ENCODE results near the gene RAI14. TPM values are rescaled to one million over a fixed set of nuclear protein-coding genes. Genes with fewer than 3 reads are reported as not detected.

RAI14 gene
- total RNA-seq, 6 experiments from 2014 or later: 256 to 360 (median 323) TPM

GRCh38 chr5:34817558-34818351 is 161.6 kb downstream of the RAI14 start:
- Mint-ChIP-seq H3K4me1 (ENCODE audit: low read depth) (peaks cover 34% of the 10 kb centered on the region), H3K36me3 (ENCODE audit: low read depth) (peaks cover 37% of the 10 kb centered on the region), H3K27me3 (ENCODE audit: insufficient read depth) (no peaks in the 10 kb centered on the region), H3K4me3 (no peak overlapping the region), H3K27ac (peak overlapping the region; percentile 63), H3K9me3 (no peaks in the 10 kb centered on the region)
- TF ChIP-seq CTCF (IDR thresholded peaks at IDR 0.05): no peak
- peak; percentile 39 for DNase-seq

GRCh38 chr5:34818717-34819116 is 162.6 kb downstream of the RAI14 start:
- Mint-ChIP-seq H3K9me3 (no peaks in the 10 kb centered on the region), H3K4me3 (no peak overlapping the region), H3K27ac (no peak overlapping the region), H3K36me3 (ENCODE audit: low read depth) (peaks cover 37% of the 10 kb centered on the region), H3K4me1 (ENCODE audit: low read depth) (peaks cover 24% of the 10 kb centered on the region), H3K27me3 (ENCODE audit: insufficient read depth) (peaks cover 4% of the 10 kb centered on the region)
- DNase-seq: no peak
- no peak for TF ChIP-seq CTCF (IDR thresholded peaks at IDR 0.05)

- Mint-ChIP-seq H3K9me3 (no peaks in the 10 kb centered on the region), H3K4me1 (ENCODE audit: low read depth) (peaks cover 23% of the 10 kb centered on the region; the same call in 1 of the 2 replicates), H3K36me3 (ENCODE audit: low read depth) (peaks cover 40% of the 10 kb centered on the region), H3K27ac (peak overlapping the region; percentile 5; the same call in 1 of the 2 replicates), H3K27me3 (ENCODE audit: insufficient read depth) (peaks cover 4% of the 10 kb centered on the region), H3K4me3 (no peak overlapping the region)
- DNase-seq: no peak
- no peak for TF ChIP-seq CTCF (IDR thresholded peaks at IDR 0.05)
Measured at GRCh38 chr5:34820593-34820992, 164.5 kb downstream of the RAI14 start.

- Mint-ChIP-seq H3K27ac (no peak overlapping the region), H3K4me1 (ENCODE audit: low read depth) (peaks cover 8% of the 10 kb centered on the region; the same call in 1 of the 2 replicates), H3K4me3 (no peak overlapping the region), H3K27me3 (ENCODE audit: insufficient read depth) (peaks cover 9% of the 10 kb centered on the region), H3K9me3 (no peaks in the 10 kb centered on the region), H3K36me3 (ENCODE audit: low read depth) (peaks cover 56% of the 10 kb centered on the region)
- no peak for DNase-seq
- TF ChIP-seq CTCF (IDR thresholded peaks at IDR 0.05): no peak
Measured at GRCh38 chr5:34822956-34823715, 167.0 kb downstream of the RAI14 start.

- H3K4me1 Mint-ChIP-seq (ENCODE audit: low read depth): peaks cover under 1% of the 10 kb centered on the region; the same call in 1 of the 2 replicates
- no peak overlapping the region for H3K27ac Mint-ChIP-seq
- TF ChIP-seq CTCF (IDR thresholded peaks at IDR 0.05): no peak
- no peak overlapping the region for H3K4me3 Mint-ChIP-seq
- H3K9me3 Mint-ChIP-seq: no peaks in the 10 kb centered on the region
- peaks cover 63% of the 10 kb centered on the region for H3K36me3 Mint-ChIP-seq (ENCODE audit: low read depth)
- DNase-seq: no peak
- peaks cover 10% of the 10 kb centered on the region for H3K27me3 Mint-ChIP-seq (ENCODE audit: insufficient read depth)
Measured at GRCh38 chr5:34826347-34826746, 170.2 kb downstream of the RAI14 start.

All from HFFc6 (cell line).